AG10803 (cell line): ENCODE data around the gene ASB2.

ENCODE experiments used
- DNase-seq: peaks from one replicate; pipeline ENCODE4 v3.0.0; 2010; ENCODE audit warnings: low read depth
- H3K4me3 ChIP-seq: 2 replicates; pipeline ENCODE4 v1.5.1; 2011; ENCODE audit warnings: mild to moderate bottlenecking, low read length, control low read depth
- TF ChIP-seq, protein P1 (sequence below): conservative IDR thresholded peaks from 2 replicates; pipeline ENCODE4 v1.5.1; 2011; ENCODE audit warnings: mild to moderate bottlenecking, low read length, control low read depth, inconsistent platforms

The ASB2 gene

DNA sequence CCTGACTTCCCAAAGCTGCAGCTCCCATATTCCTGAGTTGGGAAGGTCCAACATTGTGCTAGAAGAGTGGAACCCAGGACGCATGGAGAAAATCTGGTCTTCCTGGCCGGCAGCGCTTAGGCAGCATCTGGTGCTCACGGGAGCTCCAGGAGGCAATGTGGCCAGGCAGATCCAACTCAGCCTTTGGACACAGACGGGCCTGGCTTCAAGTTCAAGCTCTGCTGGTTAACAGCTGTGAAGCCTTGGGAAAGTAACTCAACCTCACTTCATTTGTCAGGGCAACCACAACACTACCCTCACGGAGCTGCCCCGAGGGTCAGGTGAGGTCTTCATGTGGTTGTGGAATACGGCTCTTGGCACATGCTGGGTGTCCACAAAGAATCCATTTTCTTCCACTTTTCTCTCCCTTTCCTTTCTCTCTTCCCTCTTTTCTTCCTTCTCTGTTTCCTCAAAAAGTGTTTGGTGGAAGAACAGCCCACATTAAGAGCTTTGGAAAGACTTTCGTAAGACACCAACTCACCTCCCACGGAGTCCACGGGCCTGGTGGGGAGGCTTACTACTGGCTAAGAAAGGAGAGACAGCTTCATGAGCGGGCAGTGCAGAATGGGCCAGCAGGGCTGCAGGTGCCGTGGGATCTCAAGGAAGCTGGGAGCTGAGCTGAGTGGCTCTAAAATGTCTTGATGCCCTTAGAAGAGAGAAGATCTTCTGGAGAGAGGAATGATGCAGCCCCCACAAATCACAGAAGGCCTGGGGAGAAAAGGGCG is 51.6 kb downstream of the ASB2 start:
- DNase-seq, result no peak
- TF ChIP-seq, protein P1, sequence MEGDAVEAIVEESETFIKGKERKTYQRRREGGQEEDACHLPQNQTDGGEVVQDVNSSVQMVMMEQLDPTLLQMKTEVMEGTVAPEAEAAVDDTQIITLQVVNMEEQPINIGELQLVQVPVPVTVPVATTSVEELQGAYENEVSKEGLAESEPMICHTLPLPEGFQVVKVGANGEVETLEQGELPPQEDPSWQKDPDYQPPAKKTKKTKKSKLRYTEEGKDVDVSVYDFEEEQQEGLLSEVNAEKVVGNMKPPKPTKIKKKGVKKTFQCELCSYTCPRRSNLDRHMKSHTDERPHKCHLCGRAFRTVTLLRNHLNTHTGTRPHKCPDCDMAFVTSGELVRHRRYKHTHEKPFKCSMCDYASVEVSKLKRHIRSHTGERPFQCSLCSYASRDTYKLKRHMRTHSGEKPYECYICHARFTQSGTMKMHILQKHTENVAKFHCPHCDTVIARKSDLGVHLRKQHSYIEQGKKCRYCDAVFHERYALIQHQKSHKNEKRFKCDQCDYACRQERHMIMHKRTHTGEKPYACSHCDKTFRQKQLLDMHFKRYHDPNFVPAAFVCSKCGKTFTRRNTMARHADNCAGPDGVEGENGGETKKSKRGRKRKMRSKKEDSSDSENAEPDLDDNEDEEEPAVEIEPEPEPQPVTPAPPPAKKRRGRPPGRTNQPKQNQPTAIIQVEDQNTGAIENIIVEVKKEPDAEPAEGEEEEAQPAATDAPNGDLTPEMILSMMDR, result no peak
- no peak overlapping the region for H3K4me3 ChIP-seq

- TF ChIP-seq, protein P1, result no peak
- DNase-seq, result no peak
- no peak overlapping the region for H3K4me3 ChIP-seq
Observed at GRCh38 chr14:93923626-93924025, 52.7 kb downstream of the ASB2 start.

- no peak for DNase-seq
- no peak overlapping the region for H3K4me3 ChIP-seq
- TF ChIP-seq, protein P1, result no peak
Observed at GRCh38 chr14:93921001-93921806, 55.2 kb downstream of the ASB2 start.

- H3K4me3 ChIP-seq, result no peak overlapping the region
- DNase-seq, result no peak
- TF ChIP-seq, protein P1, result no peak
Observed at GRCh38 chr14:93917141-93917540, 59.2 kb downstream of the ASB2 start.

DNA sequence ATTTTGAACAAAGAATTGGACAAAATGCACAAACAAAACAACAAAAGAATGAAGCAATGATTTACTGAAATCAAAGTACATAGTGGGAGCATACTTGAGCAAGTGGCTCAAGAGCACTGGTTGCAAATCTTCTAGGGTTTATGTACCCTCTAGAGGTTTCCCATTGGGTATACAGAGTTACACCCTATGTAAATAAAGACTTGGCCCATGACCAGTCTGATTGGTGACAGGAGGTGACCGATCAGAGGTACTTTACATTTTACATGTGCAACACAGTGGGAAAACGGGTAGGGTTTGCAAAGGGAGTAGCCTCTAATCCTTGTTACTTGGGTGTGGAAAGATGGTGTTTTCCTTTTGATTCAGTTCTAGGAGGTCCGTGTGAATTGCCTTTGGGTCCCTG is 59.9 kb downstream of the ASB2 start:
- H3K4me3 ChIP-seq, result no peak overlapping the region
- TF ChIP-seq, protein P1, result no peak
- no peak for DNase-seq

DNA sequence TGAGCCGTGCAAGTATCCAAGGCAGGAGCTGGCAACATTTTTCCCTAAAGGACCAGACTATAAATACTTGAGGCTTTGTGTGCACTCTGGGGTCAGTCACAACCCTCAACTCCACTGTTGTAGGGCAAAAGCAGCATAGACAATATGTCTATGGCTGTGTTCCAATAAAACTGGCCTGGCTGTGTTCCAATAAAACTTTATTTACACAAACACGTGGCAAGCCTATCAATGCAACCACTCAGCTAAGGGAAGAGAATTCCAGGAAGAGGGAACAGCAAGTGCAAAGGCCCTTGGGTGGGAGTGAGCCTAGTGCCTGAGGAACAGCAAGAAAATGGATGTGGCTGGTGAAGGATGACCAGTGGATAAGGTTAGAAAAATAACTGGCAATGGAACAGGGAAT is 60.6 kb downstream of the ASB2 start:
- no peak for DNase-seq
- TF ChIP-seq, protein P1, result no peak
- H3K4me3 ChIP-seq, result no peak overlapping the region
